GM19238 (cell line): ENCODE results near the gene PROC.

Experiments used
- DNase-seq: peaks from one replicate; pipeline ENCODE4 v3.0.0; 2011; ENCODE audit warnings: low spot score; ENCODE audit not compliant: insufficient read length

PROC gene

GRCh38 chr2:127454595-127455565, 36.7 kb downstream of the PROC start:
- no peak for DNase-seq

GRCh38 chr2:127455566-127456493, 37.6 kb downstream of the PROC start:
- DNase-seq = no peak

- no peak for DNase-seq
Observed at GRCh38 chr2:127456960-127457359, 38.7 kb downstream of the PROC start.

GRCh38 chr2:127462461-127462860, 44.2 kb downstream of the PROC start:
- no peak for DNase-seq

GRCh38 chr2:127463155-127463991, 45.1 kb downstream of the PROC start:
- no peak for DNase-seq

- DNase-seq = no peak
Observed at GRCh38 chr2:127464470-127465257, 46.4 kb downstream of the PROC start.

GRCh38 chr2:127465258-127465657, 47.0 kb downstream of the PROC start:
- no peak for DNase-seq

- no peak for DNase-seq
Observed at GRCh38 chr2:127469051-127469450, 50.8 kb downstream of the PROC start.

GRCh38 chr2:127469974-127470373, 51.7 kb downstream of the PROC start:
- DNase-seq = no peak

GRCh38 chr2:127471286-127471988, 53.2 kb downstream of the PROC start:
- DNase-seq = no peak

GRCh38 chr2:127472268-127472667, 54.0 kb downstream of the PROC start:
- DNase-seq = no peak

- no peak for DNase-seq
Observed at GRCh38 chr2:127475788-127476187, 57.6 kb downstream of the PROC start.
